ENCODE data around the gene CCL28. TPM values are rescaled to one million over a fixed set of nuclear protein-coding genes. Genes with fewer than 3 reads are reported as not detected.
A peak's percentile ranks its signal among the peaks of the same experiment; 100 is the strongest.
"Not testable (repeated sequence)": the region's sequence is repeated elsewhere in the genome, so short reads cannot be mapped to it uniquely, and the experiment has no call there.

The CCL28 gene, protein sequence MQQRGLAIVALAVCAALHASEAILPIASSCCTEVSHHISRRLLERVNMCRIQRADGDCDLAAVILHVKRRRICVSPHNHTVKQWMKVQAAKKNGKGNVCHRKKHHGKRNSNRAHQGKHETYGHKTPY
- not detected in 2 replicates for total RNA-seq (2014; rRNA removed; shearing (Covaris generic))

DNA sequence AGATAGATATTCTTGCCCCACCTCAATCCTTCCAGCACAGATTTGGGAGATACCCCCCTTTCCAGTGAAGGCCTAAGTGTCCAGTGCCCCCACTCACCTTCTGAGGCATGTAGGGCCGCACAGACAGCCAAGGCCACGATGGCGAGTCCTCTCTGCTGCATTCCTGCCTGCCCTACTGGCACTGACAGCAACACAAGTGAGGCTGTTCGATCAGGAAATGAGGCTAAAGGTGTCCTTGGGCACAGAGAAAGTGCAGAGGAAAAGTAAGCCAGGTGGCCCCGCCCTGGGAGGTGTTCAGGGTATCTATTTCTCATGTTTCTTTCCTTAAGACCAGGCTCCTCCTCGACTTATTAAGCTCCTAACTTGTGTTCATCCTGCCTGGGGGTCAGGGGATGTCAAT is at the start of gene CCL28:
CCL28 (minus strand) TSS at position 236 of the 400 bp plus-strand sequence; CDS start at position 161, 75 bp downstream.
- DNase-seq (ENCODE audit: low read depth) = no peak

DNA sequence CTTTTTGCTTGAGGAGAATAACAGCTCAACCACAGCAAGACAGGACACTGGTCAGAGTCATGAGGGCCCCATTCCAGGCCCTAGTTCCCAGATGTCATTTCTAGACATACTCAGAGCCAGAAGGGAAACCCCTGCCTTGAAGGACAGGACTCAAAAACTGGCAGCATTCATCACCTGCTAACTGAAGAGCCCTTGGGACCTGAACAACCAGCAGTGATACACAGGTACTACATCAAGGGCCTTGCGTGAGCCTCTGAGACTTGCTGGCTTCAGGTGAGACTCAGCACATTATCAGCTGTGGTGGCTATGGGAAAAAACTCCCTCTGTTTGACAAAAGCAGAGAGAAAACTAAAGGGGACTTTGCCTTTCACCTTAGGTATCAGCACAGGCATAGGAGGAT is 48.9 kb upstream of the CCL28 start:
- DNase-seq (ENCODE audit: low read depth) = no peak

DNA sequence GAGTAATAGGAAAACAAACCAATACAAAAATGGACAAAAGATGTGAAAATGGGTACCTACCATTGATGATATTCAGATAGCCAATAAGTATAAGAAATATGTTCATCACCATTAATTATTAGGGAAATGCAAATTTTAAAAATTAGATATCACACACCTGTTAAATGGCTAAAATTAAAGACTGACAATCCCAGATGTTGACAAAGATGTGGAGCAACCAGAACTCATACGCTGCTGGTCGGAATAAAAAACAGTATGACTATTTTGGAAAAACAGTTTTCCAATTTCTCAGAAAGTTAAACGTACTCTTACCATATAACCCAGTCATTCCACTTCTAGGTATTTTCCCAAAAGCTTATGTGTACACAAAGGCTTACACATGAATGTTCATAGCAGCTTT is 44.4 kb upstream of the CCL28 start:
- DNase-seq (ENCODE audit: low read depth) = no peak

GRCh38 chr5:43441575-43441974 is 29.4 kb upstream of the CCL28 start:
- not testable (repeated sequence) for DNase-seq (ENCODE audit: low read depth)

DNA sequence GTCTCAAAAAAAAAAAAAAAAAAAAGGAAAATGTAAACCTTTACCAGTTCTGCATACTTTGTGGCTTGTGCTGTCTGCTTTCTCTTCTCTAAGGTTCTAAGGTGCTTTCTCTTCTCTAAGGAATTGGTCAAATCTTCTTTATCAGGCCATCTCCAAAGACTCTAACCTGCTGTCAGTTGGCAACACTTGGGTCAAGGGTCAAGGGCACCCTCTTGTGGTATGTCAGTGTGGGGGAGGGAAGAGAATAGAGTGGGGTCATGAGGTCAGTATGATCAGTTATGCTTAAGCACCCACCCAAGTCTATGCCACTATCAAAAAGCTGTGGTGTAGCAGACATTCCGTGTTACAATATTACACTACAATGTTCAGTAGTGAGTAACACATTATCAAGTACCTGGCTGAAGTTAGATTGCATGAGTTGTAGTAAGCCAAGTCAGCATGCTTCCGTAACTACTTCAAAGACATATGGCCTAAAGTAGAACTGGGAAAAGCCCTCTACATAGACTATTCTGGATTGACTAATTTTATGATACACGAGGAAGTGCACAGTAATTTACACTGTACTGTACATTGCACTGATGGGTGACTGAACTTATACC is 25.0 kb upstream of the CCL28 start:
- no peak for DNase-seq (ENCODE audit: low read depth)

DNA sequence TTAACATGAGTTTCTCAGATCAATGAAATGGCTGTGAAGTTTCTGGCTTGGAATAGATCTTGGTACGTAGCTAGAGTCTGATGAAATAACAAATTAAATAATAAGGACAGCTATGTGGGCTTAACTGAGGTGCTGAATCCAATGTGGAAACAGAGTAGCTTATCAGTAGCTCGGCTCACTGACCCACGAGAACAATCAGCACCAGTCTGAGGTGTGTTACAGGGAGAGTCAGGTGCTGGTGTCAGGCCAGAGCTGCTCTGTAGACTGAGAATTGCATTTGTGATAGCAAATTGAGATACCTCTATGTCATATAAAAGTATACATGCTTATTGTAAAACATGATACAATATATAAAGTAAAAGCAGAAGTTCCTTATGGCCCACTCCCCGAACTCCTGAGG is 21.2 kb upstream of the CCL28 start:
- no peak for DNase-seq (ENCODE audit: low read depth)

DNA sequence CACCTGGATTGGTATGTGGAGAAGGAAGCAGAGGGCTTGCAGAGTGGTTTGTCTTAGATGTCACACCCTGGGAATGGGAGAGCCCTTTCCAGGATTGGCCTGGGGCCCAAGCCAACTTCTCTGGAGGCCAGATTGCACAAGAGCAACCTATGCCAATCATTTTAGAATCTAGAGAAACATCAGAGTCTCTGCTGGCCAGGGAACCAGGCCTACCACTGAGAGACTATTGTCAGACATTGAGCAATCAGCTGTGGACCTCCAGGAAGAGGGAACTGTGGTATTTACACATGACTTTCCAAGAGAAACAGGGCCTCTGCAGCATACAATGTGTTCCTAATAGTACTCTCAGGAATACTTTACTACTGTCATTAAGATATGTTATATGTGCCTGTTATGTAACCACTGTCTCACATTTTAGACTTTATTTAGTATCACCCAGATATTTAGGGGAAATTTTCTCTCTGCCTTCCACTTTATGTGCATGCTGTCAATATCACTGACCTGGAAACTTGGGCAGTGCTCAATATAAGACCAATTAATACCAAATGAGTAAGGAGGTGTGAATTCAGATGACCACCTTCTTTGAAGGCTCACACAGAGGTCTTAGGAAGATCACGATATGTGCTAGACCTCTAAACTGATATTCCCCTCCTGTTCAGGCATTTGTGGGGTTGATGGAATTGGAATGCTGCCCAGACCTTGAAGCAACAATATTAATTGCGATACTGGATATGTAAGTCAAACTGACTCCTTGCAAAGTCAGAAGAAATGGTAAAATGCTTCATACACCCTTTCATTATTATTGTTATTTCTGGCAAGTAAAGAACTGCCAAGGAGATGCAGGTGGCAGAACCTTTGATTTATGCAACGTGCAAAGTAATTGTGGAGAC is 20.5 kb upstream of the CCL28 start:
- peak; percentile 80 for DNase-seq (ENCODE audit: low read depth)

GRCh38 chr5:43429706-43430105 is 17.5 kb upstream of the CCL28 start:
- no peak for DNase-seq (ENCODE audit: low read depth)

GRCh38 chr5:43429016-43429415 is 16.8 kb upstream of the CCL28 start:
- DNase-seq (ENCODE audit: low read depth) = no peak

GRCh38 chr5:43427306-43427705 is 15.1 kb upstream of the CCL28 start:
- DNase-seq (ENCODE audit: low read depth) = no peak

DNA sequence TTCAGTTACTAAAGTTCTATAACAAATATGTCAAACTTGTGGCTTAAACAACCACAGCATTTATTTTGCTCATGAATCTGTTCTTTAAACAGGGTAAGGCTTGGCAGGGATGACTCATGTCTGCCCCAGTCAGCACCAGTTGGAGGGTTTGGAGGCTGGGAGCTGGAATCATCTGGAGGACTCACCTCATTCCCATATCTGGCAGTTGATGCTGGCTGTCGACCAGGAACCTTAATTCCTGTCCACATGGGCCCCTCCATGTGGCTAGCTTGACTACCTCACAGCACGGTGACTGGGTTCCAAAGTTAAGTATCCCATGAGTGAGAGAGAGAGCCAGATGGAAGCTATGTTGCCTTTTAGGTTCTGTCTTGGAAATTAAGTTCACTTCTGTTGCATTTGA is 13.8 kb upstream of the CCL28 start:
- DNase-seq (ENCODE audit: low read depth) = peak; percentile 97

DNA sequence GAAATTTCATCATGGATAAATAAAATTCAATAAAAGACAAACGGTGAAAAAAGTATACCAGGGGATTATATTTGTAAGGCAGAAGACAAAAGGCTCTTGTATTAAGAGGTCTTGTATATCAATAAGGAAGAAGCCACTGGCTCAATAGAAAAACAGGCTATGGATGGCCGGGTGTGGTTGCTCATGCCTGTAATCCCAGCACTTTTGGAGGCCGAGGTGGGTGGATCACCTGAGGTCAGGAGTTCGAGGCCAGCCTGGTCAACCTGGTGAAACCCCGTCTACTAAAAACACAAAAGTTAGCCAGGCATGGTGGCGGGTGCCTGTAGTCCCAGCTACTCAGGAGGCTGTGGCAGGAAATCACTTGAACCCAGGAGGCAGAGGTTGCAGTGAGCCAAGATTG is 10.9 kb upstream of the CCL28 start:
- not testable (repeated sequence) for DNase-seq (ENCODE audit: low read depth)

DNA sequence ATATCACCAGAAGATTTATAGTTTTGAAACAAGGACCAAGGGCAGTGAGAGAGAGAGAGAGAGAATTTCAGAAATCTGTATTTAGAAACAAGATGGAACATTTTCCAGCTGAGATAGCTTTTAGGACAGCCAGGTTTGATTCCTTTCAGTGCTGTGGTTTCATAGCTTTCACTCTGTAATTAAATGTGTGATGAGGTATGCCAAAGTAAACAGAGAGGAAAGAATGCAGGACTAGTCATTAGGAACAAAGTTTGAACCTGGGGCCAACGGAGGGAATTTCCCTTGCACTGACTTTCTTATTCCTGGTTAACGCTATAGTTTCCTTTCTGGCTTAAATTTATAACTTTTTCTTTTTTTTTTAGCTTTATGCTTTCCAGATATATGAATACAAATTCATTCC is 10.0 kb upstream of the CCL28 start:
- DNase-seq (ENCODE audit: low read depth) = peak; percentile 82

DNA sequence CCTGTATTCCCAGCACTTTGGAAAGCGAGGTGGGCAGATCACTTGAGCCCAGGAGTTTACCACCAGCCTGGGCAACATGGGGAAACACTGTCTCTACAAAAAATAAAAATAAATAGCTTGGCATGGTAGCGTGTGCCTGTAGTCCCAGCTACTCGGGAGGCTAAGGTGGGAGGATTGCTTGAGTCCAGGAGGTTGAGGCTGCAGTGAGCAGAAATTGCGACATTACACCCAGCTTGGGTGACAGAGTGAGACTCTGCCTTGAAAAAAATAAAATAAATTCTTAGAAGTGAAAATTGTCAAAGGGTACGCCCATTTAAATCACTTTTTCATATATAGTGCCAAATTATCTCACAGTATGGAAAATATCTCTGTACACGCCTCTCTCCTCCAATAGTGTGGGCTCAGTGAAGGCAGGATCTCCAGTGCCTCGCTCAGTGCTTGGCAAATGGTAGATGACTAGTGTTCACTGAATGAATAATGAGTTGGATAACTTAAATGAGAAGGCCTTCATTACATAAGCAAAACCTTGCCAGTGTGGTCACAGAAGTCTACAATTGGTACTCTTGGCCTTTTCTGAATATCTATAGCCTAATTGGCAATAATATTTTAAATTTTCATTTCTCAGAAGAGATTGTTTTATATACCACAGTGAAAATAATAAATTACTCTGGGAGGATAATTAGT is 9.4 kb upstream of the CCL28 start:
- no peak for DNase-seq (ENCODE audit: low read depth)

DNA sequence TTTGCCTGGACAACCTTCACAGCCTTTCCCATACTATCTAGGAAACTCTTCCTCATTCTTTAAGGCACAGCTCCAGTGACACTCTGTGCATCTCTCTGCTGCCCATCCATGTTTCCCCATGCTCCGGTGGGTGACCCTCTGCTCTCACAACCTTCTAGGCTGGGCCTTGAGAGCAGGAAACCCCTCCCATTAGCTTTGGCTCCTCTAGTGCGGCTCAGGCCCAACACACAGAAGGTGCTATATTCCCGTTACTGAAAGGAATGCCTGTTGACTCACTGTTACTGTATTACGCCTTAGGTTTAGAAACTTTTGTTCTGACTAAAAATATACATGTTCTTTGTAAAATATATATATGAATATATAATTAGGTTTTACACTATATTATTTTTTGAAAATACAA is 8.1 kb upstream of the CCL28 start:
- no peak for DNase-seq (ENCODE audit: low read depth)

DNA sequence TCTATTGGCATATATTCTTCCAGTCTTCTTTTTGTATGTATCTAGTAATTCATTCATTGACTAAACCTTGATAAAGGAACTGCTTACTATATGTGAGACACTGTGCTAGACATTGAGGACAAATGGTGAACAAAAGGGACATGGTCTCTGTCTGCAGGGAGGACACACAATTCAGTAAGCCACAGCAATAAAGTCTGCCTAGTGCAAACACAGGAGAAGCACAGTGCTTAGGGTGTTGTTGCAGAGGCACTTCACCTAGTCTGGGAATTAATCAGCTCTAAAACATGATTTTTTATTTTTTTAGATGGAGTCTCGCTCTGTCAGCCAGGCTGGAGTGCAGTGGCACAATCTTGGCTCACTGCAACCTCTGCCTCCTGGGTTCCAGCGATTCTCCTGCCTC is 6.4 kb upstream of the CCL28 start:
- no peak for DNase-seq (ENCODE audit: low read depth)

DNA sequence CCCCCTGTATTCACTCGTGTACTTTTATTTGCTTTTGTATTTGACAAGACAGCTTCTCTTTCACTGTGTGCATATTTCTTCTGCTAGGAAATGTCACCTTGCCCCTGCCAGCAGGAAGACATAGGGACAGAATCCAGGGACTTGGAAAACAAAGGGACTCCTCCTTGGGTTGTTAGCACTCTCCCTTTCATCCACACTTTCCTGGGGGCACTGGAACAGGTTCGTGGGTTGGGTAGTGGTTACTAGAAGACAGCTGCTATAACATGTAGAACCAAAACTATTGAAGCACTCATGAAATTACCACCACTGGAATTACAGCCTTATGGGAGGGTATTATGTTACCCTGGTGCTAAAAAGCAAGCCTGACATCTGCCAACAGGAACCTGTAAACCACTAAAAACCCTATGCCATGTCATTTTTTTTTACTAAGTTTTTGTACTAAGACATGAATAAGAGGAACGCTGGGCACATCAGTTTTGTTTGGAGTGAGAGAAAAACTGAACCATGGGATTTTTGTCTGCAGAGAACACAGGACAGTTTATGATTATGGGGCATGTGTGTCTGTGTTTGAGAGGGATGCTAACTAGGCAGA is 4.7 kb upstream of the CCL28 start:
- no peak for DNase-seq (ENCODE audit: low read depth)

- peak; percentile 46 for DNase-seq (ENCODE audit: low read depth)
Measured at GRCh38 chr5:43415935-43416802, 4.0 kb upstream of the CCL28 start.

DNA sequence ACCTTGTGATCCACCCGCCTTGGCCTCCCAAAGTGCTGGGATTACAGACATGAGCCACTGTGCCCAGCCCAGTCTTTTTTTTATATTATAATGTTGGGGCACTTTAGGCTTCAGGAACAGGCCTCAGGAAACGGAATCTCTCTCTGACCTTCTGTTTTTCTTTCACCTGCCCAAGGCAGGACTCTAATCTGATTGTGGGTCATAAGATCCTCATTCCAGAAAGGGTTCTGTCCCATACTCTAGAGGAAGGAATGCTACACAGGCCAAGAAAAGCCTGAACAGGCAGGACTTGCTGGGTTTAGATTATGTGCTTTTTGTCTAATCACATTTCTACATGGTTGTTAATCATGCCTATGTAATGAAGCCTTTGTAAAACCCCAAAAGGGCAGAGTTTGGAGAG is 1.8 kb upstream of the CCL28 start:
- DNase-seq (ENCODE audit: low read depth) = no peak

DNA sequence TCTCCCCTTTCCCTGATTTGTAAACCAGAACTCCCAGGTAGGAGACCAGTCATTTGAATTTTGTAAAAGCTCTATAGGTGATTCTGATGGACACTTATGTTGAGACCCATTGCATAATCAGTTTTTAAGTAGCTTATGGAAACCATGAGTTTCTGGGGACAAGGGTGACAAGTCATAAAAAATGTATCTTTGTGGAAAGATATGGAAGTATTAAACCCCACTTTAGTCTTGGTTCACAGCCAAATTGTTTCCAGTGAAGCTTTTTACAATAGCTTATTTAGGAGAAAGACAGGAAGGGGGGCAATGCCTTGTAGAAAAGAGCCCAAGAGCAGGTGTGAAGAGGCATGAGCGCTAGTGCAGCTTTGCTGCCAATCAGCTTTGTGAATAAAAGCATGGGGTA is 453 bp upstream of the CCL28 start:
- DNase-seq (ENCODE audit: low read depth) = no peak

DNA sequence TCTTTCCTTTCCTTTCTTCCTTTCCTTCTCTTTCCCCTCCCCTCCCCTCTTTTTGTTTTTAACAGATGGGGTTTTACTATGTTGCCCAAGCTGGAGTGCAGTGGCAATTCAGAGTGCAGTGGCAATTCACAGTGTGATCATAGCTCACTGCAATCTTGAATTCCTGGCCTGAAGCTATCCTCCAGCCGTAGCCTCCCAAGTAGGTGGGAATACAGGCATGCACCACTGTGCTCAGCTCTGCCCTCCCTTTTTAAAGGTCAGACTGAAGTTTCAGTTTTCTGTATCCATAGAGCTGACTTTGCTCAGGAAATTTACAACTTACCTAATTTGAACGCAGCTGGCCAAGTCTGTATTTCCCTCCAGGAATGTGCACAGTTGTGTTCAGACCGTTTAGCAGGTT is 696 bp downstream of the CCL28 start:
- DNase-seq (ENCODE audit: low read depth) = no peak
